Measurements from ENCODE around the gene FGGY. TPM values are rescaled to one million over a fixed set of nuclear protein-coding genes. Genes with fewer than 3 reads are reported as not detected.
"Not testable (repeated sequence)": the region's sequence is repeated elsewhere in the genome, so short reads cannot be mapped to it uniquely, and the experiment has no call there.

The FGGY gene
- polyA plus RNA-seq, 5 donors = 13.3 to 22.3 (median 17.1) TPM

GRCh38 chr1:59288046-59288445, 8.8 kb upstream of the FGGY start:
- no peak for DNase-seq

GRCh38 chr1:59289570-59289969, 7.3 kb upstream of the FGGY start:
- no peak for DNase-seq

GRCh38 chr1:59290193-59290949, 6.5 kb upstream of the FGGY start:
- no peak for DNase-seq

- DNase-seq = no peak
These were observed 5.3 kb upstream of the FGGY start for GRCh38 chr1:59291561-59291960.

- DNase-seq = peak; percentile 50 to 65
These were observed 4.3 kb upstream of the FGGY start for GRCh38 chr1:59292562-59292961.

- no peak for DNase-seq
These were observed 3.7 kb upstream of the FGGY start for GRCh38 chr1:59293206-59293605.

- DNase-seq = no peak
These were observed 3.0 kb upstream of the FGGY start for GRCh38 chr1:59293849-59294248.

GRCh38 chr1:59294423-59294822, 2.5 kb upstream of the FGGY start:
- no peak for DNase-seq

GRCh38 chr1:59295618-59296017, 1.3 kb upstream of the FGGY start:
- no peak for DNase-seq

GRCh38 chr1:59298026-59298583, 1.2 kb downstream of the FGGY start:
- DNase-seq = no peak

GRCh38 chr1:59298710-59299346, 1.9 kb downstream of the FGGY start:
- no peak for DNase-seq

GRCh38 chr1:59299670-59300069, 2.8 kb downstream of the FGGY start:
- not testable (repeated sequence) for DNase-seq

GRCh38 chr1:59302297-59302696, 5.4 kb downstream of the FGGY start:
- no peak for DNase-seq

- no peak for DNase-seq
These were observed 6.0 kb downstream of the FGGY start for GRCh38 chr1:59302871-59303270.

GRCh38 chr1:59305188-59305587, 8.3 kb downstream of the FGGY start:
- no peak for DNase-seq

GRCh38 chr1:59307591-59307990, 10.7 kb downstream of the FGGY start:
- DNase-seq = no peak

- DNase-seq = no peak
These were observed 11.9 kb downstream of the FGGY start for GRCh38 chr1:59308839-59309238.

GRCh38 chr1:59309392-59309791, 12.5 kb downstream of the FGGY start:
- no peak for DNase-seq

GRCh38 chr1:59309795-59310548, 13.1 kb downstream of the FGGY start:
- peak; percentile 65 to 79 for DNase-seq

- no peak for DNase-seq
These were observed 13.8 kb downstream of the FGGY start for GRCh38 chr1:59310549-59311250.

GRCh38 chr1:59314776-59315528, 18.1 kb downstream of the FGGY start:
- no peak for DNase-seq

All from right lung (tissue), 5 donors.